HG03469 (cell line): Measurements from ENCODE around the gene INPP5K.
"Not testable (repeated sequence)": the region's sequence is repeated elsewhere in the genome, so short reads cannot be mapped to it uniquely, and the experiment has no call there.

Experiments used
- ATAC-seq: cut with Tn5 transposase; IDR thresholded peaks from one replicate; pipeline ENCODE4 v1.9.1; 2021; ENCODE audit warnings: mild to moderate bottlenecking, moderate library complexity, moderate number of reproducible peaks; ENCODE audit not compliant: unreplicated experiment

INPP5K gene

GRCh38 chr17:1516388-1517161 lies at the start of gene INPP5K:
INPP5K (minus strand) TSS chr17:1516612; CDS start chr17:1516499, 113 bp downstream.
- peak; percentile 66 for ATAC-seq

GRCh38 chr17:1565877-1566276 lies 49.5 kb upstream of the INPP5K start:
- ATAC-seq: no peak

DNA sequence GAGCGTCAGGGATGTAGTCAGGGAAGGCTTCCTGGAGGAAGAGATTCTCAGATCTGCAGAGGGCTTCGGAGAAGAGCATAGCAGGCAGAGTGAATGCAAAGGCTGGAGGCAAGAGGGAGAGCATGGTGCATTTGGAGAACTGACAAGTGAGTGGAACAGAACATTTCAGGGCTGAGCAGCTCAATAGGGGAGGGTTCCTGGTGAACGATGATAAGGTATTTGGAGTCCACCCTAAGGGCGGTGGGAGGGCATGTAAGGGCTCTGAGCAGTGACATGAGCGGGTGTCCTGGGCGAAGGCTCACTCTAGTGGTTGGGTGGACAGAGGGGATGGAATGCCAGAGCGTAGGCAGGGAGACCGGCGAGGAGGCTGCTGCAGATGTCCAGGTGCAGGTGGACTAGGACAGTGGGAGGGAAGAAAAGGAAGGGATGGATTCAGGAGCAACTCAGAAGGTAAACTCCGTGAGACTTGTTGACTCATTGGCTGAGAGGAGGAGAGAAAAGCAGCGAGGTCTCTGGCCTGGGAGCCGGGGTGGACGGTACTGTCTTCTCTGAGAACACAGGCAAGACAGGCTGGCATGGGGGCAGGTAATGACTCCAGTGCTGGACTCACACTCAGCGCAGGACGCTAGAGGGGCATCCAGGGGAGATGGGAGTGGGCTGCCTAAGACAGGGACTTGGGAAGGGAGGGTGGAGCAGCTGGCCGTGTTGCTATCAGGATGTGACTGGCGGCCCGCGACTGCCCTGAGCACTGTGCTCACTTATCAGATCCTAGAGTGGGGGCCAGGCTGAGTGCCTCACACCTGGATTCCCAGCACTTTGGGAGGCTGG lies 47.6 kb upstream of the INPP5K start:
- ATAC-seq: no peak

DNA sequence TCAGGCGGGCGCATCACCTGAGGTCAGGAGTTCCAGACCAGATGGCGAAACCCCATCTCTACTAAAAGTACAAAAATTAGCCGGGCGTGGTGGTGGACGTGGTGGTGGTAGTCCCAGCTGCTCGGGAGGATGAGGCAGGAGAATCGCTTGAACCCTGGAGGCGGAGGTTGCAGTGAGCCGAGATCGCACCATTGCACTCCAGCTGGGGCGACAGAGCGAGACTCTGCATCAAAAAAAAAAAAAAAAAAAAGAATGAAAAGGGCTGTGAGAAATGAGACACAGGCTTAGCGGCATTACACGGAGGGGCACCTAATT lies 47.0 kb upstream of the INPP5K start:
- not testable (repeated sequence) for ATAC-seq

GRCh38 chr17:1562176-1562643 lies 45.8 kb upstream of the INPP5K start:
- ATAC-seq: peak; percentile 20

DNA sequence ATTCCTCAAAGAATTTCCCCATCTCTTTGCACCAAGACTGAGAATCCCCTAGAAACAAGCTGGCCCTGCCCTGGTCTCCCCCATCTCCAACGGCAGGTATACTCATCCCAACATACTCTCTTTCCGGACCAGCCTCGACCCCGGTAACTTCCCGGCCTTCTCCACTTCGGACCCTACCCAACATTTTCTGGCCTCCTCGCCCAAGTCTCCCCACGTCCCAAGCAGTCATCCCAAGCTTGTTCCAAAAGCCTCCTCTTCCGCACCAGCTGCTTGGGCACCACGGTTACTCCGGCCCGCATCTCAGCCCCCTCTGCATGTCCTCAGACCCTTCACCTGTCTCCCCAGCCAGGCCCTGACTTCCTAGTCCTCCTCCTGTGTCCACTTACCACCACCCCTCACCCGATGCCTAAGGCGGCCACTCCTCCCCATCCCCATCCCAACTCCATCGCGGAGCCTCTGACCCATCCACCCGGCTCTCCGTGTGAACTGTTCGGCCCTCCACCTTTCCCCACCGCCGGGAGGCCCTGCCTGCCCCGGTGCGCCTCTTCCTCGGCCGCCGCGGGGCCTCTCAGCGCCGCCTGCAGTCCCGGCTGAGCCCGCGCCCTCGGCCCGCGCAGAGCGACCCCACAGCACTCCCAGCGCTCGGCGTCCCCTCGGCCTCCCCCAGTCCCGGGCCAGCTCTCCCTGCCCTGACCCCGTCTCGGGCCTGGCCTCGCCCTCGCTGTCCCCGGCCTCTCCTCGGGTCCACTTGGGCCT lies 45.2 kb upstream of the INPP5K start:
- no peak for ATAC-seq

DNA sequence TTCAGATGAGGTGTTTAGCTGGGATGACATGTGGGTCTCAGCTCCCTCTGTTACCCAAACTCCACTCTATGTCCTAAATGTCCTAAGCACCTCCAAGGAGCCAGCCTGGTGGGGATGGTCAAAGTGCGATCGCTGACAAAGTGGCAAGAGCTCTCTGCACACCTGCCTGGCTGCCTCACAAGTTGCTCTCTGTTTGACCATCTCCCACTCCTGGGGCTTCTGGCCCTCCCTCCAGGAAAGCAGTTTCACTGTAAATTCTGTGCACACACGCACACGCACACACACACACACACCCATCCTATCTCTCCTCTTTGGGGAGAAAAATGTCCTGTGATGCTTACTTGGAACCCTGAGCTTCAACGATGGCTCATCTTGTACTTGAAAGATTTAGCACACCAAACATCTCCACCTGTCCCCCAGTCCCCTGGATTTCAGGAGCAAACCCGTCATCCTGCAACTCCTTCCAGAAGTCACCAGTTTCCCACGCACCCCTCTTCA lies 44.5 kb upstream of the INPP5K start:
- no peak for ATAC-seq

GRCh38 chr17:1560101-1560857 lies 43.9 kb upstream of the INPP5K start:
- ATAC-seq: no peak

DNA sequence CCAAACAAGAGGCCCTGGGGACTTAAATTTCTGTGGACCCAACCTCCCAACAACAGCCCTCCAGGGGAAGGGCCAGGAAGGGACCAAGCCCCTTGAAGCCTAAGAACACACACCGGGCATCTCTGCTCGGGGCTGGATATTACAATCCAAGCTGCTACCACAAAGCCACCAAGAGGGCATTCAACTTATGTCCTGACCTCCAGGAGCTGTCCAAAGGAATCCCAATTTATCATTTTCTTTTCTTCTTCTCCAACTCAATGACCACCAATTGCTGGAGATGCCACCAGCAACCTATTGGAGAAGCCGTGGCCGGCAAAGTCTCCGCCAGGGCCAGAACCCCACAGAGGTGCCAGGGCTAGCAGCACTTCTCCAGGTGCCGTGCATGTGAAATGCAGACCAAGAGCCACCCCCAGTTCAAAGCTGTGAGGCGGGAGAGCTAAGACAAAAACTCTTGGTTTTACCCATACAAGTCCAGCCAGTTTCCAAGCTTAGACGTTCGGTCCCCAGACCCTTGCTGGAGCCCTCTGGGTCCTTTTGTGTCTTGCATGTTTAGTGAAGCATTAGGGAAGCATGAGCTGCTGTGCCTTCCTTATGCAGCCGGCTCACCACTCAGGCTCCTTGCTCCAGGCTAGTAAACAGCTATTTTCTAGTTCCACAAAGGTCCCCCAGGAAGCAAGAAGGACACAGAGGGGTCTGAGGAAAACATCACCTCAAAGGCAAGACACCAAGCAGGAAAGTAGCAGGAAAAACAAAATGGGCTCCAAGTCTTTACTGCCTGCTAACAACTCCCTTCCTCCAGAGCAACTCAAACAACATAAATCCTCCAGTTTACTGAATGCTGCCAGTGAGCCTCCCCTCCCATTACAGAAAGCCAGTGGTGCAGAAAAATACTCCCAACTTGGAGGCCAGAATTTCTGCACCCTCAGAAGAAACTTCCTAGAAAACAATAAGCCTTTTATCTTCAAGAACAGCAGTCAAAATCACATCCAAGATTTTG lies 42.9 kb upstream of the INPP5K start:
- no peak for ATAC-seq

DNA sequence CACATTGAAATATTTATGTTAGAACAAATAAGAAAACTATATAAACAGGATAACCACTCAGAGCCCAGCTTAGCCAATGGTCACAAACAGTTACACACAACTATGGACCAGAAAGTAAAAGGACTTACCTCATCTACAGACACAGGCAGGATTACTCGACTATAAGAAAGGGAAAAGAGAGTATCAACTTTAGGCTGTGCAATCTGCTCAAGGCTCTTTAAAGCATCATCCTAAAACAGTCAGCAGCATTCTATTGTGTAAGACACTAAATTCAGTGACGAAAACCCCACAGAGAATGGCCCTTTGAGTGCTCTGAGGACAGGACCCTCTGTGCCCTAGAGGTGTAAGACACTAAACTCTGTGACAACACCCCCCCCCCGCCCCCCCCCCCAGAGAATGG lies 42.0 kb upstream of the INPP5K start:
- ATAC-seq: no peak

GRCh38 chr17:1557355-1558095 lies 41.1 kb upstream of the INPP5K start:
- no peak for ATAC-seq

DNA sequence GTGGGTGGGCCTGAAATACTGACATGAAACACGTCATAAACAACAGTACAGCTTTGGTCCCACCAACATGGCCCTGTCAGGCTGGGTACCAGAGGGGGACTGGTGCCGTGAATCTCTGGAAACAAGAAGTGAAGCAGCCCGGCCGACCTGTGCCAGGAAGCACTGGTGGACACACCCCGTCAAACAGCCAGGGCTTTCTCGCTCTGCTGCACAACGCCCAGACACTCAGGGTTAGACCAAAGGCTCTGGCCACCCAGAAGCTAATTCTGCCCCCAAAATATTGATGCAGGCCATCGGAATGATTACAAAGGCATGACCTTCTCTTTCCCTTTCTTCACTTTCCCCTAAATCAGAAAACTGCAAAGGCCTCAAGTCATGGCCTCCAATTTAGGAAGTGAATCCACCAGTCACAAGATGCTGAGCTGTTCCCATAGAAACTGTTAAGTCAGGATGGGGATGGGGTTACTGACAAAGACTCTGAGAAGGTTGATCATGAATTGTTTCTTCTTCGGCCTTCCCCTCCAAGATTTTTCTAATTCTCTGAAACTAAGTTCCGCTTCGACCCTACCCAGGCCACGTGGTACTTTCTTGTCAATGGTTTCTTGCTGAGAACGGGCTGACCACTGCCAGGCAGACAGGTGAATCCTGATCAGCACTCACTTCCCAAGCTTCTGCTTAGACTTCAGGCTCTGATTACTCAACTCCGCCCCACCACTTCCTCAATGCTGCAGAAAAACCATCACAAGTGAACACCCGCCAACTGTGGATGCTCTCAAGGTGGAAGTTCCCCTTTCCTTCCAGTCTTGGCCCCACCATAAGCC lies 39.4 kb upstream of the INPP5K start:
- no peak for ATAC-seq

DNA sequence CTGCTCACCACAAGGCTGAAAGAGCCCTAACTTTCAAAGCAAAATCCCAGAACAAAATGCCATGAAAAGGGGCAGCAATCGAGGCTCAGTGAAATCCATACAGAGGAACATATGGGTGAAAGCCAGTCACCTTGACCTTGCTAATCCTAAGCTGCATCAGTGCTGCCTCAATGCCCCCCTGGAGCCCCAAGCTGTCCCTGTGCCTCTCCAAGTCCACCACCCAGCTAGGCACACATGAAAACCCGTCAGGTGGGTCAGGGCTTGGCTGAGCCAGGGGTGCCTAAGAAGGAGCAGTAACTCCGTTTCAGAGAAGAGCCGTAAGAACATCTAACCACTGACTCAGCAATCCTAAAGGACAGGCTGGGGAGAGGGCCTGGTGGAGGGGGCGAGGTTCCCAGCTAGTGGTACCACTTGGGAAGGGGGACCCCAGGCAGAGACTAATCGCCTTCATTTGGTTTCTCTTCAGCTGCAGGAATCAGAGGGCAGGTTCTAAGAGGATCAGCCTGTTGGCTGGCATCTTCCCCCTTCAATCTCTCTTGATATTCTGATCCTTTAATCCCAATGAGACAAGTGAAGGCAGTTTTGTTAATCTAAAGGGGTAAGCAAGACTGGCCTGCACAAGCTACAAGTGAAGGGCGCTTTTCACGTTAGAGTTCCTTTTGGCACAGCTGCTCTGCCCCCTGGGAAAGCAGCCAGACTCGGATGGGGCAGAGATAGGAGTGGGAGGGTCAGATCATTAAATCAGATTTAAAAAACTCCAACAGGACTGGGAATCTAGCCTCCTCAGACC lies 38.5 kb upstream of the INPP5K start:
- no peak for ATAC-seq

GRCh38 chr17:1553354-1554266 lies 37.2 kb upstream of the INPP5K start:
- ATAC-seq: no peak

DNA sequence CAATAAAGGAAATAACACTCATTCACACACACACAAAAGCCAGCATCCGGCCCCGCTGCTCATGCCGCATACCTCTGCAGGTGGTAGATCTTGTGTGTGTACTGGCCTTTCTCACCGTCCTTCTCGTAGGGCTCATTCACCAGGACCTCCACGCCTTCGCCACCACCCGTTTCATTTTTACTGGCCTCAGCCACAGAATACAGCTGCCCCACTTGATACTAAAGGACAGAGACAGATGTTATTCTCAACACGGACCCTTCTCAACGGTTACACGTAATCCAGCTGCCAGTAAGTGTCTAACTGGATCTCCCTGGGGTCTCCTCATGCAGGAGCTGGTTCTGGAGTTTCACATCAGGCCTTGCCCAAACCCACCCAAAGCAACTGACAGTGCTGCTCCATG lies 36.5 kb upstream of the INPP5K start:
- no peak for ATAC-seq

- no peak for ATAC-seq
Measured at GRCh38 chr17:1551741-1552140, 35.3 kb upstream of the INPP5K start.
